HepG2 (cell line): ENCODE measurements around the gene CDK5RAP1. TPM values are rescaled to one million over a fixed set of nuclear protein-coding genes. Genes with fewer than 3 reads are reported as not detected.

Experiments
- ATAC-seq: fragments of 200-7000 bp; cut with Tn5 transposase; 3 replicates; pipeline ENCODE4 v1.9.1; 2020; ENCODE audit warnings: mild to moderate bottlenecking, moderate library complexity
- BruUV-seq: library from RNA; stranded (reverse); fragments of 400-500 nt; replicated peaks from 2 replicates; lab custom pipeline; 2021; lab: Mats Ljungman, UMichigan
- CTCF ChIA-PET: fragments of 300-600 bp; formaldehyde crosslinking; extraction: SDS; loops from one replicate; lab custom pipeline; 2021; ENCODE audit warnings: low total read pairs, inconsistent platforms, low intra/inter-chr PET ratio; lab: Yijun Ruan, JAX
- POLR2A ChIA-PET: fragments of 350-600 bp; sonication (Branson Sonifier 250); formaldehyde crosslinking; loops from one replicate; lab custom pipeline; 2020; ENCODE audit warnings: antibody characterized with exemption, inconsistent platforms; lab: Yijun Ruan, JAX
- DNase-seq: peaks from one replicate; pipeline ENCODE4 v3.0.0-alpha.2; 2015; ENCODE audit warnings: low spot score
- FAIRE-seq: peaks from 3 replicates; lab custom pipeline; 2011; peaks lifted over from hg19 to GRCh38; lab: Jason Lieb, UNC
- H2AFZ ChIP-seq: one replicate; pipeline ENCODE4 v1.6.1; 2011; ENCODE audit warnings: low read length, inconsistent platforms
- H3K27ac ChIP-seq: fragments of 300-600 bp; 3 replicates; pipeline ENCODE4 v1.8.0; 2011; ENCODE audit warnings: mixed run types, mild to moderate bottlenecking, mixed read lengths, low read length, inconsistent platforms; ENCODE audit not compliant: insufficient read depth; ENCODE audit errors: extremely low read length
- H3K27me3 ChIP-seq, 2 experiments: fragments of 200-600 bp in 1 of 2; 2 replicates in 1 of 2; 3 replicates in 1 of 2; pipeline versions ENCODE4 v1.6.0 to v1.8.0; 2011; ENCODE audit warnings: low read length in 2 of 2, mild to moderate bottlenecking in 2 of 2, moderate library complexity in 2 of 2, inconsistent platforms in 1 of 2; ENCODE audit not compliant: insufficient read depth in 2 of 2, control insufficient read depth in 1 of 2
- H3K36me3 ChIP-seq, 2 experiments: fragments of 200-600 bp in 1 of 2; replicated peaks in 1 of 2; 2 replicates in 1 of 2; 3 replicates in 1 of 2; pipeline versions ENCODE4 v1.5.1 to v1.8.0; 2011; ENCODE audit warnings: low read length in 2 of 2, inconsistent platforms in 1 of 2; ENCODE audit not compliant: insufficient read depth in 2 of 2, control insufficient read depth in 1 of 2
- H3K4me1 ChIP-seq: 2 replicates; pipeline ENCODE4 v1.5.1; 2012; ENCODE audit warnings: low read length, inconsistent platforms; ENCODE audit not compliant: insufficient read depth
- H3K4me2 ChIP-seq: 2 replicates; pipeline ENCODE4 v1.6.0; 2011; ENCODE audit warnings: low read depth, low read length, inconsistent platforms
- H3K4me3 ChIP-seq, 3 experiments: fragments of 200-600 bp in 1 of 3; sonication (generic), shearing (Covaris generic) in 1 of 3; replicated peaks in 1 of 3; 2 replicates each; pipeline ENCODE4 v1.5.1; 2011 to 2016; ENCODE audit warnings: low read length in 3 of 3, inconsistent platforms in 2 of 3, low read depth in 2 of 3, mild to moderate bottlenecking in 2 of 3, control low read depth in 1 of 3, mixed read lengths in 1 of 3; ENCODE audit not compliant: insufficient read depth in 1 of 3
- H3K79me2 ChIP-seq: one replicate; pipeline ENCODE4 v1.6.1; 2011; ENCODE audit warnings: low read length, inconsistent platforms; ENCODE audit not compliant: insufficient read depth
- H3K9ac ChIP-seq: 2 replicates; pipeline ENCODE4 v1.6.0; 2011; ENCODE audit warnings: mild to moderate bottlenecking, low read depth, low read length, inconsistent platforms; ENCODE audit not compliant: insufficient read depth
- H3K9me3 ChIP-seq: 2 replicates; pipeline ENCODE4 v1.5.1; 2012; ENCODE audit warnings: mild to moderate bottlenecking, low read length
- H4K20me1 ChIP-seq: 2 replicates; pipeline ENCODE4 v1.6.0; 2011; ENCODE audit warnings: inconsistent platforms, mild to moderate bottlenecking, low read length, moderate library complexity; ENCODE audit not compliant: insufficient read depth
- PRMT3 ChIP-seq: sonication (generic); formaldehyde crosslinking; IDR thresholded peaks from 2 replicates; pipeline ENCODE4 v1.8.1; 2022; ENCODE audit warnings: low read depth, mild to moderate bottlenecking, moderate library complexity, missing genetic modification reagents, borderline replicate concordance
- SCMH1 ChIP-seq: sonication (generic); formaldehyde crosslinking; IDR thresholded peaks from 2 replicates; pipeline ENCODE4 v1.9.0; 2021; ENCODE audit warnings: missing genetic modification reagents, mild to moderate bottlenecking, borderline replicate concordance
- WGBS: methylation state at CpG from one replicate; pipeline ENCODE4 v1.1.6; 2017; ENCODE audit warnings: low lambda C conversion rate; 5-methylcytosine and 5-hydroxymethylcytosine counted together
- in situ Hi-C: cut with HindIII; loops from 2 replicates; pipeline ENCODE4 v1.10.0; 2017; ENCODE audit warnings: low pct_unique_long_range_greater_than_20kb; ENCODE audit not compliant: extremely low pct_ligation_motif_present
- intact Hi-C: fragments of 100-400 bp; cut with micrococcal nuclease; formaldehyde crosslinking; loops from one replicate; pipeline ENCODE4 v1.10.0; 2022; ENCODE audit not compliant: unreplicated experiment
- polyA plus RNA-seq, 8 experiments: library from polyadenylated mRNA; depleted of rRNA in 3 of 8; stranded (reverse) in 7 of 8; unstranded in 1 of 8; fragments of >200 nt; fragmentation: Illumina TruSeq in 4 of 8; extraction: Trizol in 4 of 8; gene quantifications; 2 replicates each; pipeline versions ENCODE4 v1.2.1 to v1.2.3, GENCODE V29; 2011 to 2016; ENCODE audit warnings: low read depth in 4 of 8, missing spikeins in 1 of 8, mixed read lengths in 1 of 8; ENCODE audit not compliant: insufficient read depth in 1 of 8
- total RNA-seq, 5 experiments: library from RNA; depleted of rRNA; stranded (reverse); fragments of >200 nt; fragmentation: Illumina TruSeq; extraction: Trizol; gene quantifications; 2 replicates each; pipeline ENCODE4 v1.2.3, GENCODE V29; 2016; ENCODE audit warnings: low read depth in 1 of 5
- TF ChIP-seq, protein P1 (sequence below): fragments of 450-650 bp; IDR thresholded peaks from 2 replicates; pipeline ENCODE4 v1.6.1; 2016
- TF ChIP-seq, protein P2 (sequence below), 2 experiments: IDR thresholded peaks; 2 replicates each; pipeline ENCODE4 v1.6.1; 2011 to 2012; ENCODE audit warnings: low read length in 2 of 2, borderline replicate concordance in 1 of 2, low read depth in 1 of 2, mild to moderate bottlenecking in 1 of 2, moderate library complexity in 1 of 2

The CDK5RAP1 gene
- total and polyA plus RNA-seq, 2 of the 13 experiments (the other 11 are each of a cell fraction or from before 2014, with no cell fraction given), result 53.6 to 98.2 TPM

DNA sequence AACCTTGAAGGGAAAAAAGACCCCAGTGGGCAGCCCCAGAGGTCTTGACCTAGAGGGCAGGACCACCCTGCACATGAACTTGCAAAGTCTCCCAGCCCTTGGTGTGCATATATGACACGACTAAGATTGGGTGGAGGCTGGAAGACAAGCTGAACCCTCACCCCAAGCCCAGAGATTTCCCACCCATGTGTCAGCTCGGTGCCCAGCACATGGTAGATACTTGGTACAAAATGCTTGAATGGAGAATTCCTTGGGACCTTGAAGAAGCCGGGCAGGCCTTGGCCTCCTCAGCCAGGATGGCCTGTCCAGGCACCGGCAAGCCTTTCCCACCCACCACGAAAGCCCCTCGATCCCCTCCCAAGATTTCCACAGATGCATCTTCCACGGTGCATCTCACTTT, 67.7 kb downstream of the CDK5RAP1 start:
- H3K27ac ChIP-seq, result no peak overlapping the region
- H3K9ac ChIP-seq, result no peak overlapping the region
- peaks cover 16% of the 10 kb centered on the region for H3K4me1 ChIP-seq
- ATAC-seq, result no peak
- H2AFZ ChIP-seq, result no peak overlapping the region
- DNase-seq, result no peak
- no peaks in the 10 kb centered on the region for H3K36me3 ChIP-seq
- WGBS, result 24% methylated on average over 7 of the region's 7 CpGs
- no peaks in the 10 kb centered on the region for H3K9me3 ChIP-seq
- no peaks in the 10 kb centered on the region for H4K20me1 ChIP-seq
- ChIA-PET CTCF (no interaction called here), POLR2A (no interaction called here)
- no peak overlapping the region for H3K4me2 ChIP-seq
- peaks cover 14 to 53% of the 10 kb centered on the region in 2 experiments for H3K27me3 ChIP-seq
- FAIRE-seq, result no peak
- H3K4me3 ChIP-seq, result no peak overlapping the region
- TF ChIP-seq, protein P1, sequence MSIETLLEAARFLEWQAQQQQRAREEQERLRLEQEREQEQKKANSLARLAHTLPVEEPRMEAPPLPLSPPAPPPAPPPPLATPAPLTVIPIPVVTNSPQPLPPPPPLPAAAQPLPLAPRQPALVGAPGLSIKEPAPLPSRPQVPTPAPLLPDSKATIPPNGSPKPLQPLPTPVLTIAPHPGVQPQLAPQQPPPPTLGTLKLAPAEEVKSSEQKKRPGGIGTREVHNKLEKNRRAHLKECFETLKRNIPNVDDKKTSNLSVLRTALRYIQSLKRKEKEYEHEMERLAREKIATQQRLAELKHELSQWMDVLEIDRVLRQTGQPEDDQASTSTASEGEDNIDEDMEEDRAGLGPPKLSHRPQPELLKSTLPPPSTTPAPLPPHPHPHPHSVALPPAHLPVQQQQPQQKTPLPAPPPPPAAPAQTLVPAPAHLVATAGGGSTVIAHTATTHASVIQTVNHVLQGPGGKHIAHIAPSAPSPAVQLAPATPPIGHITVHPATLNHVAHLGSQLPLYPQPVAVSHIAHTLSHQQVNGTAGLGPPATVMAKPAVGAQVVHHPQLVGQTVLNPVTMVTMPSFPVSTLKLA, result peak; percentile 99
- TF ChIP-seq PRMT3 (CRISPR knock-in tag) (no peak), SCMH1 (CRISPR knock-in tag) (no peak)
- TF ChIP-seq, protein P2, sequence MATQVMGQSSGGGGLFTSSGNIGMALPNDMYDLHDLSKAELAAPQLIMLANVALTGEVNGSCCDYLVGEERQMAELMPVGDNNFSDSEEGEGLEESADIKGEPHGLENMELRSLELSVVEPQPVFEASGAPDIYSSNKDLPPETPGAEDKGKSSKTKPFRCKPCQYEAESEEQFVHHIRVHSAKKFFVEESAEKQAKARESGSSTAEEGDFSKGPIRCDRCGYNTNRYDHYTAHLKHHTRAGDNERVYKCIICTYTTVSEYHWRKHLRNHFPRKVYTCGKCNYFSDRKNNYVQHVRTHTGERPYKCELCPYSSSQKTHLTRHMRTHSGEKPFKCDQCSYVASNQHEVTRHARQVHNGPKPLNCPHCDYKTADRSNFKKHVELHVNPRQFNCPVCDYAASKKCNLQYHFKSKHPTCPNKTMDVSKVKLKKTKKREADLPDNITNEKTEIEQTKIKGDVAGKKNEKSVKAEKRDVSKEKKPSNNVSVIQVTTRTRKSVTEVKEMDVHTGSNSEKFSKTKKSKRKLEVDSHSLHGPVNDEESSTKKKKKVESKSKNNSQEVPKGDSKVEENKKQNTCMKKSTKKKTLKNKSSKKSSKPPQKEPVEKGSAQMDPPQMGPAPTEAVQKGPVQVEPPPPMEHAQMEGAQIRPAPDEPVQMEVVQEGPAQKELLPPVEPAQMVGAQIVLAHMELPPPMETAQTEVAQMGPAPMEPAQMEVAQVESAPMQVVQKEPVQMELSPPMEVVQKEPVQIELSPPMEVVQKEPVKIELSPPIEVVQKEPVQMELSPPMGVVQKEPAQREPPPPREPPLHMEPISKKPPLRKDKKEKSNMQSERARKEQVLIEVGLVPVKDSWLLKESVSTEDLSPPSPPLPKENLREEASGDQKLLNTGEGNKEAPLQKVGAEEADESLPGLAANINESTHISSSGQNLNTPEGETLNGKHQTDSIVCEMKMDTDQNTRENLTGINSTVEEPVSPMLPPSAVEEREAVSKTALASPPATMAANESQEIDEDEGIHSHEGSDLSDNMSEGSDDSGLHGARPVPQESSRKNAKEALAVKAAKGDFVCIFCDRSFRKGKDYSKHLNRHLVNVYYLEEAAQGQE (IDR thresholded peaks at IDR 0.05; ENCODE audit: borderline replicate concordance in 1 of 2, low read depth in 1 of 2, low read length in 2 of 2), result no peak
- no peaks in the 10 kb centered on the region for H3K79me2 ChIP-seq
- intact Hi-C loops (no loop called here), in situ Hi-C loops (no loop called here)
- no TSS peak for BruUV-seq
